Measurements from ENCODE around the gene TTC7B.

Gene TTC7B

DNA sequence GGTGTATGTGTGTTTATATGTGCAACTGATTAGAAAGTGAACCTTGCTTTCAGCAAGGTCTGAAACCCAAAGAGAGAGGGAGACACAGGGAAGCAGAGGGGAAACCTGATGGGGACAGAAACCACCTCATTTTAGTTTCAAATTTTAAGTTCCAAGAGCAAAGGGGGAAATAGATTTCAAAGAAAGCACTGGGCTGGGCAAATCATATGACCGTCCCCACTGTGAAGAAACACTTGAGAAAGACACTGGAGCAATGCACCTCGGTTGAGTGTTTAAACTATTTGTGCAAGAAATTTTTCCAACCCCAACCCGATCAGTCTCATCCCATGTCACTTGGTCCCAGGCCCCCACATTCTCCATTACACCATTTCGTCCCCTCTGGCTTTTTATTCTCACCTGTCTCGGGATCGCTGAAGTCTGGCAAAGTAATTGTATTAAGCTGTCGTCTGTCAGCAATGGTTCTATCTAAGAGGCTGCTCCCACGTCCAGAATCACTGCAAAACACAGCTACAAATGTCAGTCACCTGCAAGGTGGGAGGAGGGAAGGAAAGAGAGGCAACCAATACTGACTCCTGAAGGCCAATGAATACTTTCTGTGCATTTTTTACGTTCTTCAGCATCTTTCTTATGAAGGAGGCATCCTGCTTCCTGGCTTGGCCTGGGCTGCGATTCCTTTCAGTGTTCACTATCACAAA is 205.7 kb downstream of the TTC7B start:
- no peak for DNase-seq (ENCODE audit: low read depth)
- TF ChIP-seq, protein P1, sequence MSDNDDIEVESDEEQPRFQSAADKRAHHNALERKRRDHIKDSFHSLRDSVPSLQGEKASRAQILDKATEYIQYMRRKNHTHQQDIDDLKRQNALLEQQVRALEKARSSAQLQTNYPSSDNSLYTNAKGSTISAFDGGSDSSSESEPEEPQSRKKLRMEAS (IDR thresholded peaks at IDR 0.05; ENCODE audit: low read depth, low read length), result no peak
- TF ChIP-seq, protein P2, sequence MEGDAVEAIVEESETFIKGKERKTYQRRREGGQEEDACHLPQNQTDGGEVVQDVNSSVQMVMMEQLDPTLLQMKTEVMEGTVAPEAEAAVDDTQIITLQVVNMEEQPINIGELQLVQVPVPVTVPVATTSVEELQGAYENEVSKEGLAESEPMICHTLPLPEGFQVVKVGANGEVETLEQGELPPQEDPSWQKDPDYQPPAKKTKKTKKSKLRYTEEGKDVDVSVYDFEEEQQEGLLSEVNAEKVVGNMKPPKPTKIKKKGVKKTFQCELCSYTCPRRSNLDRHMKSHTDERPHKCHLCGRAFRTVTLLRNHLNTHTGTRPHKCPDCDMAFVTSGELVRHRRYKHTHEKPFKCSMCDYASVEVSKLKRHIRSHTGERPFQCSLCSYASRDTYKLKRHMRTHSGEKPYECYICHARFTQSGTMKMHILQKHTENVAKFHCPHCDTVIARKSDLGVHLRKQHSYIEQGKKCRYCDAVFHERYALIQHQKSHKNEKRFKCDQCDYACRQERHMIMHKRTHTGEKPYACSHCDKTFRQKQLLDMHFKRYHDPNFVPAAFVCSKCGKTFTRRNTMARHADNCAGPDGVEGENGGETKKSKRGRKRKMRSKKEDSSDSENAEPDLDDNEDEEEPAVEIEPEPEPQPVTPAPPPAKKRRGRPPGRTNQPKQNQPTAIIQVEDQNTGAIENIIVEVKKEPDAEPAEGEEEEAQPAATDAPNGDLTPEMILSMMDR (IDR thresholded peaks at IDR 0.05; ENCODE audit: low read depth, low read length), result no peak
- TF ChIP-seq MYC (IDR thresholded peaks at IDR 0.05; ENCODE audit: low read depth, low read length), result no peak
- no peak for TF ChIP-seq POLR2A (IDR thresholded peaks at IDR 0.05; ENCODE audit: extremely low read depth, insufficient read length)
- no peak overlapping the region for H3K4me3 ChIP-seq (ENCODE audit: low read depth, low read length)

DNA sequence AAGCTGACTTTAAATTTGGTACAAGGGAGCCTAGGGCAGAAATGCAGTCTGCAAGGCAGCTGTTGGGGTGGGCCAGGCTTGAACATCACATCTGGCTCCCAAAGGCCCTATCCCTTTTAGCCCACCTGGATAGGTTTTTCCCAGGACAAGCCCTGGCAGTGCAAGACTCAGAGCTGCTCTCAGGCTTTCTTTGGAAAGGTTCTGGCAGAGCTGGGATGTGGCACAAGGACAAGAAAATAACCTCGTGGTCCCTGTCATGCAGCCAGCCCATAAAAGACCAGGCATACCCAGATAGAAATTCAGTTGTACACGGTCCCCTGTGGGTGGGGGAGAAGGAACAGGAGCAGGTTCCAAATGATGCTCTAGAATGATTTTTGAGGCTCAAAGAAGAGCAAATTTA is 206.9 kb downstream of the TTC7B start:
- no peak overlapping the region for H3K4me3 ChIP-seq (ENCODE audit: low read depth, low read length)
- no peak for DNase-seq (ENCODE audit: low read depth)
- TF ChIP-seq MYC (IDR thresholded peaks at IDR 0.05; ENCODE audit: low read depth, low read length) (no peak), POLR2A (IDR thresholded peaks at IDR 0.05; ENCODE audit: extremely low read depth, insufficient read length) (no peak)
- TF ChIP-seq, protein P1 (IDR thresholded peaks at IDR 0.05; ENCODE audit: low read depth, low read length), result no peak
- TF ChIP-seq, protein P2 (IDR thresholded peaks at IDR 0.05; ENCODE audit: low read depth, low read length), result no peak

DNA sequence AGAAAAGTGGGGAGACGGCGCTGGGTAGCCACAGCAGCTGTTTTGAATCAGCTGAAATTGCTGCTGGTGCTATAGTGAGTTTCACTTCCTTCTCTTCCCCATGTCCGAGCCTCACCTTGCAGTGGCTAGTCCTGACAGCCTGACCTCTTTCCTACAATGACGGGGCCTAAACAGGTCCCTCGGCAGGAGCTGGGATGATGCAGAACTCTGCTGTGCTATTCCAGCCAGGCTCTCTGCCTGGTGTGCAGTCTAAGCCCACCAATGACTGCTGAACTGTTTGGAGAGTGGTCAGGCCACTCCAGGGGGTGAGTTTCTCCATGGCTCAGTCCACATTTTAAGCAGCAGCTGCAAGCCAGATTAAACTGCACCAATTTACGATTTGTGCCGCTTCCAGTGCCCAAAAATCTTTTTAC is 207.3 kb downstream of the TTC7B start:
- peak; percentile 49 for DNase-seq (ENCODE audit: low read depth)

DNA sequence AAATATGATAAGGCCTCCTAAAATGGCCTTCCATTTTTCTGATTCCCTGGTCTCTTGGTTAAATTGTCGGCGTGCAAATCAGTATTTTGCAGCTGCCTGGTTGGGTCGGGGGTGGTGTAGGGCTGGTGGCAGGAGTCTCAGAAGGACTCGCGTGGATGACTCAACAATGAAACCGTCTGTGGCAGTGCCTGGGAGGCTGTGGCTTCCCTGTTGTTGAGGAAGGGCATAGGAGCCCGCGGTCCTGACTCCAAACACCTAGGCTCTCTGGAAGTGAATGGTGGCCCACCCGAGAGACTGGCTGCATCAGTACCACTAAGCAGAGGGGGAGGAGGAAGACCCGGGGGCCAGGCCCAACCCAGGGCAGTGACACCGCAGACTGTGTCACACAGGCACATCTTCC is 207.9 kb downstream of the TTC7B start:
- peak; percentile 62 for DNase-seq (ENCODE audit: low read depth)
- TF ChIP-seq MYC (IDR thresholded peaks at IDR 0.05; ENCODE audit: low read depth, low read length), result no peak
- no peak overlapping the region for H3K4me3 ChIP-seq (ENCODE audit: low read depth, low read length)

More for the DNA sequence above, 207.3 kb downstream of the TTC7B start:
- no peak overlapping the region for H3K4me3 ChIP-seq (ENCODE audit: low read depth, low read length)
- TF ChIP-seq, protein P2 (IDR thresholded peaks at IDR 0.05; ENCODE audit: low read depth, low read length), result no peak
- TF ChIP-seq MYC (IDR thresholded peaks at IDR 0.05; ENCODE audit: low read depth, low read length) (no peak), POLR2A (IDR thresholded peaks at IDR 0.05; ENCODE audit: extremely low read depth, insufficient read length) (no peak)

DNA sequence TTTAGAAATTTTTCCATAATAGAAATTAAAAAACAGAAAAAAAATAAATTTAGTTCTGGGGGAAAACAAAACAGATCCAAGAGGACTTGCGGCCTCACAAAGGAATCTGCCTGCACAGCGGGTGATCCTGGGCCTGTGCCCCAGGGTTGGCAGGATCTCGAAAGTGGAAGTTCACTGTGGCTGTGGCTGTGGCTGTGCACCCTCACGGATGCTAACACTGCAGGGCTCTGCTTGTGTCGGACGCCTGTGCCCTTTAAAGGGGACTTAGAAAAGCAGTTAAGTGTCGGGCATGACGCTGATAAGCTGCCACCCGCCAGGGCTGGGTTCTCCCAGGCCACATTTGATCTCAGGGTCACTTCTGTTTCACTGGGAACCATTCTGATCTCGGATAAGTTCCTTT is 209.1 kb downstream of the TTC7B start:
- no peak for DNase-seq (ENCODE audit: low read depth)
- no peak overlapping the region for H3K4me3 ChIP-seq (ENCODE audit: low read depth, low read length)
- TF ChIP-seq, protein P2 (IDR thresholded peaks at IDR 0.05; ENCODE audit: low read depth, low read length), result no peak

DNA sequence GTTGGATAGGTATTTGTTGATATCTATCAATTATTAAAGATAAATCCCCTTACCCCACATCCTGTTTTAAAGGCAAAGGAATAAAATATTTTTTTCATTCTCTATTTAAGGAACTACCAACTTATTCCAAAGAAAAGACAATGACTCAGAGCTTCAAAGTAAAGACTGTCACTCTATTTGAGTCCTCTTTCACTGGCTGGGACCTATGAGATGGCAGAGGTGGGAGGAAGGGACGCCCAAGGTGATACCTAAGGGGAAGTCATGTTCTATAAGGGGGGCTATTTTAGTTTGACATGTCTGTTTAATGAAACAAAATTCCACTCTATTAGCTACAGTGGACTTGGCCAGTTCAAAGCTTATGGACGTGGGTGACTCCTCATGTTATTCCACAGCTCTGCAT is 209.8 kb downstream of the TTC7B start:
- DNase-seq (ENCODE audit: low read depth), result no peak
- no peak overlapping the region for H3K4me3 ChIP-seq (ENCODE audit: low read depth, low read length)
- TF ChIP-seq, protein P2 (IDR thresholded peaks at IDR 0.05; ENCODE audit: low read depth, low read length), result no peak
- TF ChIP-seq POLR2A (IDR thresholded peaks at IDR 0.05; ENCODE audit: extremely low read depth, insufficient read length), result no peak
- TF ChIP-seq, protein P1 (IDR thresholded peaks at IDR 0.05; ENCODE audit: low read depth, low read length), result no peak
- no peak for TF ChIP-seq MYC (IDR thresholded peaks at IDR 0.05; ENCODE audit: low read depth, low read length)

All from NB4 (cell line).